Ammon's horn (tissue), 1 donor: ENCODE results near the gene GJB2.
"Not testable (repeated sequence)": the region's sequence is repeated elsewhere in the genome, so short reads cannot be mapped to it uniquely, and the experiment has no call there.

Source experiments
- DNase-seq: peaks from one replicate; pipeline ENCODE4 v3.0.0-alpha.2; 2016; ENCODE audit warnings: low spot score

GJB2 gene

GRCh38 chr13:20165417-20166257 lies 27.1 kb downstream of the GJB2 start:
- DNase-seq = no peak

DNA sequence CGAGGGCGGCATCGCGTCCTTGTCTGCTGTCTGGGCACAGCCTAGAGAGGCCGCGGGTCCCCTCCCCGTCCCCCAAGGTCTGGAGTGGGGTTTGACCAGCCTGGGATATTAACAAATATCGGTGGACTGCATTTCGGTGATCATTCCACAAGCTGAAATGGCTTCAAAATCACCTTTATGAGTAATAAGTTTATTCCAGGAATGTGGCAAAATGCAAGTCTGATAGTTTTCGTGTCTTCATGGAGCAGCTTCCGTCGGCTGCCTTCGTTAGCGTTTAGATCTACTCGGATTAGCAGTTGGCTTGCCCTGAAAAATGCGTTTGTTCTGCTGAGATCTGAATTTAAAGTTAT lies 30.8 kb downstream of the GJB2 start:
- DNase-seq = no peak

DNA sequence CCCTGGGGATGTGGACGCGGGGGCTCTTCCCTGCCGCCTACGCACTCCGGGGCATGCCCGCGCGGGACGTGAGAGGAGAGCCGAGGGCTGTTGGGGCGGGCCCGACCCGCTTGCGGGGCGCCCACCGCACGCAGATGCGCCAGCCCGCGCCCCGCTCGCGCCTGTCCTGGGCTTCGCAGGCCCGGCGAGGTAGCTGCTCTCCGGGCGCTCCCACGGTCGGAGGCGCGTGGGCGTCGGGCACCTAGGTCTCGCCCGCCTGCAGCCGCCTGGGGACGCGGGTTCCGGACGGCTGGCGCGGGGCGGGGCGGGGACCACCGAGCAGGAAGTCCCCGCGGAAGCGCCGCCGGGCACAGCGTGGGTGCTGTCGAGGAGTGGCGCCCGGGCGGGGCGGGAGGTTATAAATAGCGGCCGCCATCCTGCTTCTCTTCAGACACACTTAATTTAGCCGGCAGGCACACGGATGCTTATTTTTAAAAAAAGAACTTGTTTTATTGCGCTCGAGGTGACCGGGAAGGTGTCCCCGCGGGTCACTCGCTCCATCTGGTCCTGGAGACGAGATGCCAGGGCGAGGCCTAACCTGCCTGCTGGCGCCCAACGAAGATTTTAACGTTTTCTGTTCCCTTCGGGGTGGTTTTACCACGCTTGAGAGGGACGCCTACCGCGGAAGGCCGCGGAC lies 31.3 kb downstream of the GJB2 start:
- no peak for DNase-seq

- DNase-seq = no peak
Observed at GRCh38 chr13:20160306-20161274, 32.1 kb downstream of the GJB2 start, which contains the start of gene GJA3. GJA3 (minus strand) TSS chr13:20161052; CDS start chr13:20143288, 17,764 bp downstream.

- DNase-seq = no peak
Observed at GRCh38 chr13:20159646-20160305, 33.0 kb downstream of the GJB2 start.

- DNase-seq = no peak
Observed at GRCh38 chr13:20157151-20157796, 35.5 kb downstream of the GJB2 start.

- no peak for DNase-seq
Observed at GRCh38 chr13:20156702-20157101, 36.0 kb downstream of the GJB2 start.

GRCh38 chr13:20153290-20153689 lies 39.4 kb downstream of the GJB2 start:
- not testable (repeated sequence) for DNase-seq

DNA sequence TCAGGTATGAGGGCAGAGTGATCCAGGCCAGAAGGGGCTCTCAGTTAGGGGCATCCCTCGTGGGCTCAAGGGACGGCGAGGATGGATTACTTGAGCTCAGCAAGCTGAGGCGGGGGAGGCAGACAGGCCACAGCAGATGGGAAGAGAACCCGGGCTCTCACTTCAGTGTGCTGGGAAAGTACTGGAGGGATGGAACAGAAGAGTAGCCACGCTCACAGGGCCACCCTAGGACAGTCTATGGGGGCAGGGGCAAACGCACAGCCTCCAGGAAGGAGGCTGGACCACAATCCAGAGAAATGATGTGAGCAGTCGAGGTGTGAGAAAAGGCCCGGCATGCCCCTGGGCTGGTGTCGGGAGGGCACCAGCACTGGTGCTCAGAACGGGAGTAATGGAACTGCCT lies 41.1 kb downstream of the GJB2 start:
- DNase-seq = no peak

DNA sequence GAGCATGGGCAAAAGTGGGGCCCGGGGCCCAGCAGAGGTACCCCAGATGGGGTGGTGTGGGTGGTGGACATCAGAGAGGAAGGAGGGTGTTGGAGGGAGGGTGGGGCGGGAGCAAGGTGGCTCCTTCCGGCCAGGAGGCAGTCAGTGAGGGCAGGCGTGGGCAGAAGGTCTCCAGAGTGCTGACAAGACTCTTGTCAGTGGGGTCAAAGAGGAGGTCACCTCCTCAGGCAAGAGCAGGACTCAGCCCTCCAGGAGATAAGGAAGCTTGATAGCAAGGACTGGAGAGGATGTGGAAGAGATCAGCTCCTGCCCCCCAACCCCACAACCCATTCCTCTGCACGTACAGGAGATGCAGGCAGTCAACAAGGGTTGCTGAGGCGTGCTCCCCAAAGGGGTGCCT lies 41.7 kb downstream of the GJB2 start:
- no peak for DNase-seq

- DNase-seq = no peak
Observed at GRCh38 chr13:20150561-20150960, 42.2 kb downstream of the GJB2 start.

GRCh38 chr13:20149762-20150161 lies 43.0 kb downstream of the GJB2 start:
- no peak for DNase-seq

GRCh38 chr13:20148501-20149183 lies 44.1 kb downstream of the GJB2 start:
- no peak for DNase-seq

DNA sequence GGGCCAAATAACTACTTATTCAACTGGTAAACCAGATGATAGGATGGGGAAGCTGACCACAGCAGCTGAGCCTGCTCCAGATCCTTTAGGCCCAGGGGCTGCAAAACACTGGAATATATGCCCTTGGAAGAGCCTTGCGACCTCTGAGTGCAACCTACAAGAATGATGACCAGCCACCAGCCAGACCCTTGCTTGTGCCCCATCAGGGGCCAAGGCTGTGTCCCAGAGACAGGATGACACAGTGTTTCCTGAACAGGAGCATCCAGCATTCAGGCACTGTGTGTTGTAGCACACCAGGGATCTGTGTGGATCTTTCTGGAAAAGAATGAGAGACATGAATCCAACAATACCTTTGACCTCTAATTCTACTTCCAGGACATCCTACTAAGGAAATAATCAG lies 46.4 kb downstream of the GJB2 start:
- DNase-seq = no peak

DNA sequence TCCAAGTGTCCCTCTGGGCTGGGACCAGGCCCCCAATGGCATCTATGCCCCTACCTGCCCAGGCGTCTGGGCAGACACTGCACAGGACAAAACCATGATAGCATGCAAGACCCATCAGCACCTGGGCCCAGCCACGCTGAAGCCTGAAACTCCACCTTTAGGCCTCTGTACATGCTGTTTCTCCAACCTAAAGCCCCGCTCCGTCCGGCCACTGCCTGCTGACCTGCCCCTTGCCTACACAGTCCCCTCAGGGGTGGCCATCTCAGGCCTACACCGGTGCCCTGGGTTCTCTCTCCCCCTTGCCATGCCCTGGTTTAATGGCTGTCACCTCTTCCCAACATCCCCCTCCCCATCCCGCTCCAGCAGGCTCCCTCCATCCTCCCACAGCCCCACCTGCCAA lies 47.2 kb downstream of the GJB2 start:
- no peak for DNase-seq

DNA sequence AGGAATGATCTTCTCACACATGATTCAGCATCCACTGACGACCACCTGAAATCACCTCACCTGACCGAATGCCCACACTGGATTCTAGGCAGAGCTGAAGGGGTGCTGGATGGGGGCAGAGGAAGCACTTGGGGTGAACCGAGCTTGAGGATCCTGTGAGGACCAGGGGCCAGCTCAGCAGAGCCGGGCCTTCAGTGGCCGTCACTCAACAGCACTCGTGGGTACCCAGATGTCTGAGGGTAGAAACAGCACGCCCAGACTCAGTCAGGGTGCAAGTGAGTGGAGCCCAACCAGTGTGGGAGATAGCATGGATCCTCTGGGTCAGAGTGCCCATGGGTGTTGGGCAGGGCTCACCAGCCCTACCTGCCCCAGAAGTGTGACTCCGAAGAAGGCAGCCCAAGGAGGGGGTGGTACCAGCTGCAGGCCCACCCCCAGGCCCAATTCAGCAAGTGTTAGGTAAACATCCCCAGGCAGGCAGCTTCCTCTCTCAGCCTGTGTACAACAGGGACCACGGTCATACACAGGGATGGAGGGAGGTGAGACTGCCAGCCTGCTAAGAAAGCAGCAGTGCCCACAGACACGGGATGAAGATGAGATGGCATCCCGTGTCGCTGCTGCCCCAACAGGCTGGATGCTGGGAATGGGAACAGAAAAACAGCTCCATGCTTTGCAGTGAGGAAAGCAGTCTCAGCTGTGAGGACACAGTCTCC lies 48.4 kb downstream of the GJB2 start:
- DNase-seq = no peak

DNA sequence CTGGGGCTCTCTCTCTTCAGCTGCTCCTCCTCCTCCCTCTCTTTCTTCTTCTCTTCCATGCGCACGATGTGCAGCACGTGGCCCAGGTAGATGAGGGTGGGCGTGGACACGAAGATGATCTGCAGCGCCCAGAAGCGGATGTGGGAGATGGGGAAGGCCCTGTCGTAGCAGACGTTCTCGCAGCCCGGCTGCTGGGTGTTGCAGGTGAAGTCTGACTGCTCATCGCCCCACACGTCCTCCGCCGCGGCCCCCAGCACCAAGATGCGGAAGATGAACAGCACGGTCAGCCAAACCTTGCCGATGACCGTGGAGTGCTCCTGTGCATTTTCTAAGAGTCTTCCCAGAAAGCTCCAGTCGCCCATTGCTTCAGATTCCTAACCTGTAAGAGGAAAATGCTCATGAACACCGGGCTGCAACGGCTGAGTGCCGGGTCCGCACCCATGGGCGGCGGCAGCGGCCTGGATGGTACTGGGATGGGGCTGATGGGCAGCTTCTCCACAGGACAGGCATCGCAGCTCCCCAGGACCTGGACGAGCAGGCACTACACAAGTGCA lies 49.7 kb downstream of the GJB2 start:
- DNase-seq = no peak

DNA sequence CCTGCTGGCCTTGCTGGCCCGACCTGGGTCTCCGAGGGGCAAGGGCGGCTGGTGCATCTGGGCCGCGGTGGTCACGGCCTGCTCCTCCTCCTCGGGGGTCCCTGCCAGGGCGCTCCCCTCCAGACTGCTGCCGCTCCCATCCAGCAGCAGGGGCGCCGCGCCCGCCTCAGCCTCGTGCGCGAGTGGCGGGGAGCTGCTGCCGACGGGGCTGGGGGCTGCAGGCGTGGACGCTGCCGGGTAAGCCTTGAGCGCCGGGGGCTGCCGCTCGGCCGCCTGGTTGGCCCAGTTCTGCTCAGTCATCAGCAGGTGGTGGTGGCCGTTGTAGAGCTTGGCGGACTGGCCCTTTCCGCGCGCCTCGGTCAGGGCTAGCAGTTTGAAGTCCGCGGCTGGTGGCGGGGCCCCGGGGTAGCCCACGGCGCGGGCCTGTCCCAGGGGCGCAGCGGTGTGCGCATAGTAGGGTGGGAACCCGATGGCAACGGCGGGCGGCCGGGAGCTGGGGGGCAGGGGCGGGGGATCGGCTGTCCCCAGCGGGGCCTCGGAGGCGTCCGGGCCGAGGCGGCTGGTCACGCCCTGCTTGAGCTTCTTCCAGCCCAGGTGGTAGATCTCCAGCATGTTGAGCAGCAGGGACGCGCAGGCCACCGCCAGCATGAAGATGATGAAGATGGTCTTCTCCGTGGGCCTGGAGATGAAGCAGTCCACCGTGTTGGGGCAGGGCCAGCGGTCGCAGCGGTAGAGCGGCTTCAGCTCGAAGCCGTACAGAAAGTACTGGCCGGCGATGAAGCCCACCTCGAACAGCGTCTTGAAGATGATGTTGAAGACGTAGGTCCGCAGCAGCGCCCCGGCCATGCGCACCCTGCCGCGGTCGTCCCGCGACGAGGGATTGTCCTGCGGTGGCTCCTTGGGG lies 50.5 kb downstream of the GJB2 start:
- no peak for DNase-seq
